Prostate gland (tissue), 2 donors: ENCODE data around the gene PPP1R7.

ENCODE experiments used
- CTCF ChIP-seq, 4 experiments: fragments of 200-600 bp in 2 of 4; fragments of 450-650 bp in 2 of 4; sonication (generic) in 2 of 4; IDR thresholded peaks; 1 replicate in 3 of 4; 2 replicates in 1 of 4; pipeline ENCODE4 v1.5.1; 2016 to 2019; ENCODE audit warnings: antibody characterized with exemption in 4 of 4, mild to moderate bottlenecking in 2 of 4, moderate library complexity in 2 of 4
- POLR2AphosphoS5 ChIP-seq: sonication (generic); formaldehyde crosslinking; IDR thresholded peaks from one replicate; pipeline ENCODE4 v1.6.1; 2017; ENCODE audit warnings: antibody characterized with exemption

DNA sequence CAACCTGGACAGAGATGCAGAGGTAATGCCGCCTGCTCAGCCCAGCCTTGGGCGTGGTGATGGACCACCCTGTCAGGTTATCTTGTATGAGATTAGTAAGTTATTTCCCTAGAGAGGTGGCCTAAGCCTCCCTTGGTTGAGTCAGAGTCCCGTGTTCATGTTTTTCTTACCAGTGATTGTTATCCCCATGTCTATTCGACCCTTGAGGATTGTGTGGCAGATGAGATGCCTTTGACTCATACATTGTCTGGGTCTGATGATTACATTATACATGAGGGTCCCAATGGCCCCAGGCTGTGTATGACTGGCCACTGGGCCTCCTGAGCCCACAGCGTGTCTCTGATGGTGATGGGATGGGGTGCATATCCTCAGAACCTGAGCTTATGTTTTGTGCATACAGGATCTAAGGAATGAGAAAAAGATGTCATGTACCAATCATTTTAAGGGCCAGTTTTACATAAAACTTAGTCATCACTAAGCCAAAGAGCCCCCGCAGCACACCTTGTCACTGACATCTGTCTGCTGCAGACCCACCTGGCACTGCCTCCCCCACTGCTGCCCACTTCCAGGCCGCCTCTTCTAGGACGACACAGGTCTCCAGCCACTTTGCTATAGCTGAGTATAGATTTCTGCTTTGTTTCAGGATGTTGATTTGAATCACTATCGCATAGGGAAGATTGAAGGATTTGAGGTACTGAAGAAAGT, 7.7 kb downstream of the PPP1R7 start:
- TF ChIP-seq POLR2AphosphoS5 (no peak), CTCF (IDR thresholded peaks at IDR 0.05) (no peak)
